NCI-H187 treated with DMSO at 0.1 percent for 48 hours (cell line): Measurements from ENCODE around the gene CHRNA7.

Experiments
- DNase-seq: peaks from one replicate; lab custom pipeline; 2025; lab: John Stamatoyannopoulos, UW

Gene CHRNA7

GRCh38 chr15:32089851-32090359 is 59.6 kb downstream of the CHRNA7 start:
- DNase-seq = no peak

GRCh38 chr15:32091505-32092380 is 61.4 kb downstream of the CHRNA7 start:
- DNase-seq = no peak

- DNase-seq = no peak
Measured at GRCh38 chr15:32096213-32096612, 65.9 kb downstream of the CHRNA7 start.

- DNase-seq = no peak
Measured at GRCh38 chr15:32096916-32097617, 66.8 kb downstream of the CHRNA7 start.

DNA sequence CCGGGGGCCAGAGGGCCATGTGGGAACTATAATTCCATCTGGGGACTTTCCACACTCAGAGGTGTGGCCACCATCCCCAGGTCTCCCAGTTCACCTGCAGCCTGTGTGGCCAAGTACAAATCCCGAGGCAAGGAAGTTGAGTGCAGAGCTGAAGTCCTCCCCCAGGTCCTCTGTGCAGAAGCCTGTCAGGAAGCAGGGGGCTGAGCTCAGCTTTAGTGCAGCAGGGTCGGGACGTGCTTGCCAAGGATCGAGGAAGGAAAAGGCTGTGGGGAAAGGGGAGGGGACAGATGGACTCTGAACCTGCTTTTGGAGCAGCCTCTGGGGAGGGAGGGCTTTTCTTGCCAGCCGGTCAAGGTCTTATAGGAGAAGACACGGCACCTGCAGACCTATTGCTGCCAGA is 67.7 kb downstream of the CHRNA7 start:
- no peak for DNase-seq

GRCh38 chr15:32099097-32099785 is 68.9 kb downstream of the CHRNA7 start:
- DNase-seq = no peak

DNA sequence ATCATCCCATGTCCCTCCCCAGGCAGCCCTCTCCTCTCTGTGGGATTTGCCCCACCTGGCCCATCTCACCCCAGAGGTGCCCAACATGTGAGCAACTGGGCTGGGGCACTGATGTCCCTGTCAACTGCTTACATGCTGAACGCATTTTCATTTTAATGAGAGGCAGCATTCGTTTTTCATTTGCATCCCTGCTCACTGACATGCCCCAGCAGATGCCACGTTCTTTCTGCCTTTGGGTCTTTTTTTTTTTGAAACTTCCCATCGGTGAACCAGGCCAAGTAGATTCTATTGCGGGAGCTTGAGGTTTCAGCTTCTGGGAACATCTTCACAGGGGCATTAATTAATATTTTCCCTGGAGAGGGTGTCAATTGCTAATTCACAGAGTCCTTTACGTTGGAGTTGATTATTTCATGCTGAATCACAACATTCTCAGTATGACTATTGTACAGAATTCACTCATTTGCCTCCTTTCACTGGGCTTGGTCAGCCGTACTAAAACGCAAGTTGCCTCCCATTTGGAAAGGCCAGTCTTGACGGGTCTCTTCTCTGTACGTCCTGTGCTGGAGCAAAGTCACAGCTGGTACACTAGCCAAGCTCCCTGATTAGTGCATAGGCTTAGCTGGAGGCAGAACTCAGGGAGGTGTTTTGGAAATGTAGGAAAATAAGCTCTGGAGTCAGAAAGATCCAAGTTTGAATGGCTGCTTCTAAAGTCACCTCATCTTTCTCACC is 69.8 kb downstream of the CHRNA7 start:
- no peak for DNase-seq

GRCh38 chr15:32104061-32104995 is 74.0 kb downstream of the CHRNA7 start:
- DNase-seq = no peak

DNA sequence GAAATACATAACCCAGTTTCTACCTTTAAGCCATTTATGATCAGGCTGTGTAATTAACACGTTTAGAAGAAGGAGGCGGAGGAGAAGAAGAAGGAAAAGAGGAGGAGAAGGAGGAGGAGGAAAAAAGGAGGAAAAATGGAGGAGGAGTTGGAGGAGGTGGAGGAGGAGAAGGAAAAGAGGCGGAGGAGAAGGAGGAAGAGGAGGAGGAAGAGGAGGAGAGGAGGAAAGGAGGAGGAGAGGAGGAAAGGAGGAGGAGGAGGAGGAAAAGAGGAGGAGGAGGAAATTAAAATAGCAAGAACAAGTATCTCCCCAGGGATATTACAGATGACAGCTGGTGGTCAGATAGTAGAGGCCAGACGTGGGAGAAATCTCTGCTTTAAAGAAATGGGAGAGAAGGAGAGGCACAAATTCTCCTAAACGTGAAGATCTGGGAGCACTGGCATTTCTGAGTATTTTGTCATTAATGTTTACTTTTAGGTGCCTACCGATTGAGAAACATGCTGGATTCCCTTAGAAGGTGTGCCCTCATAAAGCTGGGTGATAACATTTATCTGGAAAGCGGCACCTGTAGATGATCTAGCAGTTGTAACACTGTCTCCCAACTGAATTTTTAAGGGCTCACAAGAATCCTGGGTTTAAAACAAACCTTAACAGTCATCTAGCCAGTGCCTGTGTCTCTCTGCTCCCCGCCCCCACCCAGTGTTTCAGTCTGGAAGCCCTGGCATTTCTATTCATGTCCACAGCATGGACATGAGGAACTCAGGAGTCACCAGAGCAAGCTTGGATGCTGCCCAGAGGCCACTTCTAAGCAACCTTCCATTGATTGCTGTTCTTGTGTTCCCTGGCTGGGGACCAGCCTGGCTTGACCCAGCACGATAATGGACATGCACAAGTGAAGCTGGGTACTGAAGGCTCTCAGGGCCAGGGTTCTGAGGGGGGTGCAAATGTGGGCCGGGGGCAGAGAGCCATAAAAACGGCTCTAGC is 75.2 kb downstream of the CHRNA7 start:
- DNase-seq = no peak

DNA sequence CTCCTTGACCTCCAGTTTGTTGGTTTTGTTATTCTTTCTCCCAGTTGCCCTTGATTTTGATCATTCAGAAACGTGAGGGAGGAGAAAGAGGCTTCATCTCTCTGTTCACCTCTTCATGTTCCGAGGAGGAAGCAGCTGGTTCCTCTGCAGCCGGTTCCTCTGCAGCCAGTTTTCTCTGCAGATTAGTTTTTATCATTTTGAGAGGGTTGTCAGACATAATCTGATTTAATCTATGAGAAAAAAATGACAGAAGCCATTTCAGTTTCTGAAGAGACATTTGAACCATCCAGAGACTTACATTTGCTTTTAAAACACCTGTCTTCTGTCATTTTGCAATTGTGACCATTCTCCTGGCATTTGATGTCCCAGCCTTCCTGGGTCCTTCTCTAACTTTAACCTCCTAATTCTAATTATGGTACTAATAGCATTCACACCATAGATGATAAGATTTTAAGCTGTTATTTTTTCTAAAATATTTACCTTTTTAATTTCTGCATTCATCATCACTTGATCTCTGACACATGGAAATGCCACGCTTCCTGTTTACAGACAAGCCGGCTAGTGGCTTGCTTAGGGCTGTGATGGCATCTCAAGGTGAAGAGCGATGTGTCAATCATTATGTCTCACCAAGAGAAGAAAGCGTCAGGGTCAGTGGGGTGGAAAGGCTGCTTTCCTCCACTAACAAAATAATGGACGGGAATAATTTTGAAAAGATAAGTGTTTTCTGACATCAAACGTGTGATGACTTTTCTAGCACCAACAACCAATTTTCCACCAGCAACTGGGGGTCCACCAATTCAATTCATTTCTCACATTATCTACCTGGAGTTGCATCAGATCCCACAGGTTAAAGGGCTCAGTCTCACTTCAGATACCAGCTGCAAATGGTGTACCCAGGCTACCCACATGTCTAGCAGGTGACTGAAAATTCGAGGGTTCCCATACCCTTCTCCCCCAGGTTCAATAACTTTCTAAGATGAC is 76.4 kb downstream of the CHRNA7 start:
- no peak for DNase-seq

DNA sequence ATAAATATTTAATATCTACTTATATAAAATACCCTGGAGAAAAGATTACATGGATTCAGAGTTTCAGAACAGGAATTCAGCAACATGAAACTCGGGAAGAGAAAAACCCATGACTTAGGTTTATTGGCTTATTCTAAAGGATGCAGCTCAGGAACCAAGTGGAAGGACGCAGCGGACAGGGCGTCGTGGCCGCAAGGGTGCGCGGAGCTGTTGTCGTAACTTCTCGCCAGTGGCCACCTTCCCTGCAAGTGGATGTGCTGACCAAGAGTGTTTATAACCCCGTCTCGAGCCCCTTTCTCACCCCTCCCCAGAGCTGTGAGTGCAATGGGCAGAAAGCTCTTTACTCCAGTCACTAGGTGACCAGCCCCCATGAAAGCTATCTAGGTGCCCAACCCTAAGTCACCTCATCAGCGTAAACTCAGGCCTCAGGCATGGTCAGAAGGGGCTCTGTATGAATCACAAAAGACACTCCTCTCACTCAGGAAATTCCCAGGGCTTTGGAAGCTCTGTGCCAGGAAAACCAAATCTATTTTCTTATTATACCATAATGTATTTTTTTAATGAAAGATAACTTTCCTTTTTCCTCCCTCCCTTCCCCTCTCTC is 77.3 kb downstream of the CHRNA7 start:
- no peak for DNase-seq

GRCh38 chr15:32108661-32109060 is 78.3 kb downstream of the CHRNA7 start:
- DNase-seq = no peak

DNA sequence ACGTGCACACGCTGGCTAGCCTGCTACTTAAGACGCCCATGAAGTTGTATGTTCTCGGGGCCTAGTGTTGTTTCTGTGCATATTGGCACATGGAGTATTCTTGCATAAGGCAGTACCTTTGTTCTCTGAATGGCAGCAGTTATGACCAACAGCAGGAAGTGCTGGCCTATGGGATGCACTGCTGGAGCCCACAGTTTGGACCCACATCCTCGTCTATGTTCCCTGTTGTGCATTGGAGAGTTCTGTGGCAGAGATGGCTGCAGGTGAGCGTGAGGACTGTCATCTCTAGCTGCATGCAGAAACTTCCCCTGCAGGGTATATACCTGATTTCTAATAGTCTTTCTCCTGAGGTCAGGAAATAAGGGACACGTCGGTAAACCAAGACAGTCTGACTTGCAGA is 81.8 kb downstream of the CHRNA7 start:
- DNase-seq = no peak

DNA sequence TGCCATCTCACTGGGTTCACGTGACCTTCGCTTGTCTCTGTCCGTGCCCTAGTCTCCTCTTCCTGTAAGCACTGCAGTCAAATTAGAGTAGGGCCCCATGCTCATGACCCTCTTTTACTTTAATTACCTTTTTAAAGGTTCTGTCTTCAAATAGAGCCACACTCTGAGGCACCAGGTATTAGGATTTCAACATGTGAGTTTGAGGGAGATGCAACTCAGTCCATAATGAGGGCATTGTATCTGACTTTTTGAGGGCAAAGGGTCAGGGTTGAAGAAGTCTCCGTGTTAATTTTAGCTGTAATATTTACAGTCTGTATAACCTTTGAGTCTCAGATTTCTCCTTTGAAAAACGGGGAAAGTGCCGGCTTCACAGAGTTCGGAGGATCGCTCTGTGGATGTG is 82.9 kb downstream of the CHRNA7 start:
- no peak for DNase-seq

GRCh38 chr15:32117122-32117521 is 86.8 kb downstream of the CHRNA7 start:
- no peak for DNase-seq

GRCh38 chr15:32119286-32119685 is 89.0 kb downstream of the CHRNA7 start:
- no peak for DNase-seq

- no peak for DNase-seq
Measured at GRCh38 chr15:32119694-32120330, 89.5 kb downstream of the CHRNA7 start.
